ENCODE measurements around the gene HYAL2.
"Not testable (repeated sequence)": the region's sequence is repeated elsewhere in the genome, so short reads cannot be mapped to it uniquely, and the experiment has no call there.

The HYAL2 gene

GRCh38 chr3:50314816-50315215, 7.7 kb downstream of the HYAL2 start:
- DNase-seq (ENCODE audit: low read depth in 2 of 3, low spot score in 1 of 3): no peak

GRCh38 chr3:50314342-50314741, 8.2 kb downstream of the HYAL2 start:
- DNase-seq (ENCODE audit: low read depth in 2 of 3, low spot score in 1 of 3): no peak

- not testable (repeated sequence) for DNase-seq (ENCODE audit: low read depth in 2 of 3, low spot score in 1 of 3)
Measured at GRCh38 chr3:50312041-50312440, 10.5 kb downstream of the HYAL2 start.

- no peak for DNase-seq (ENCODE audit: low read depth in 2 of 3, low spot score in 1 of 3)
Measured at GRCh38 chr3:50304601-50305000, 17.9 kb downstream of the HYAL2 start.

GRCh38 chr3:50303013-50303815, 19.3 kb downstream of the HYAL2 start, which contains the start of gene HYAL1:
HYAL1 (minus strand) TSS chr3:50303574; CDS start chr3:50302956, 618 bp downstream.
- DNase-seq (ENCODE audit: low read depth in 2 of 3, low spot score in 1 of 3): no peak

GRCh38 chr3:50302095-50303012, 20.2 kb downstream of the HYAL2 start:
- DNase-seq (ENCODE audit: low read depth in 2 of 3, low spot score in 1 of 3): no peak

GRCh38 chr3:50300681-50301254, 21.8 kb downstream of the HYAL2 start:
- no peak for DNase-seq (ENCODE audit: low read depth in 2 of 3, low spot score in 1 of 3)

- DNase-seq (ENCODE audit: low read depth in 2 of 3, low spot score in 1 of 3): no peak
Measured at GRCh38 chr3:50299929-50300680, 22.4 kb downstream of the HYAL2 start.

GRCh38 chr3:50299638-50299928, 23.0 kb downstream of the HYAL2 start:
- DNase-seq (ENCODE audit: low read depth in 2 of 3, low spot score in 1 of 3): no peak

- DNase-seq (ENCODE audit: low read depth in 2 of 3, low spot score in 1 of 3): peak; percentile 99 to 100 (median 99)
Measured at GRCh38 chr3:50298836-50299637, 23.5 kb downstream of the HYAL2 start, which contains the start of the genes HYAL3 and NAA80. HYAL3 (minus strand) TSS chr3:50299405; CDS start chr3:50295602, 3,803 bp downstream. NAA80 (minus strand) TSS chr3:50299405; CDS start chr3:50297463, 1,942 bp downstream.

GRCh38 chr3:50297896-50298725, 24.4 kb downstream of the HYAL2 start:
- no peak for DNase-seq (ENCODE audit: low read depth in 2 of 3, low spot score in 1 of 3)

GRCh38 chr3:50297384-50297775, 25.2 kb downstream of the HYAL2 start:
- no peak for DNase-seq (ENCODE audit: low read depth in 2 of 3, low spot score in 1 of 3)

GRCh38 chr3:50296721-50297383, 25.7 kb downstream of the HYAL2 start:
- no peak for DNase-seq (ENCODE audit: low read depth in 2 of 3, low spot score in 1 of 3)

GRCh38 chr3:50295553-50296431, 26.8 kb downstream of the HYAL2 start:
- no peak for DNase-seq (ENCODE audit: low read depth in 2 of 3, low spot score in 1 of 3)

- no peak for DNase-seq (ENCODE audit: low read depth in 2 of 3, low spot score in 1 of 3)
Measured at GRCh38 chr3:50294492-50295403, 27.8 kb downstream of the HYAL2 start.

- no peak for DNase-seq (ENCODE audit: low read depth in 2 of 3, low spot score in 1 of 3)
Measured at GRCh38 chr3:50294089-50294488, 28.5 kb downstream of the HYAL2 start.
